ENCODE data around the gene GPR146.

DNA sequence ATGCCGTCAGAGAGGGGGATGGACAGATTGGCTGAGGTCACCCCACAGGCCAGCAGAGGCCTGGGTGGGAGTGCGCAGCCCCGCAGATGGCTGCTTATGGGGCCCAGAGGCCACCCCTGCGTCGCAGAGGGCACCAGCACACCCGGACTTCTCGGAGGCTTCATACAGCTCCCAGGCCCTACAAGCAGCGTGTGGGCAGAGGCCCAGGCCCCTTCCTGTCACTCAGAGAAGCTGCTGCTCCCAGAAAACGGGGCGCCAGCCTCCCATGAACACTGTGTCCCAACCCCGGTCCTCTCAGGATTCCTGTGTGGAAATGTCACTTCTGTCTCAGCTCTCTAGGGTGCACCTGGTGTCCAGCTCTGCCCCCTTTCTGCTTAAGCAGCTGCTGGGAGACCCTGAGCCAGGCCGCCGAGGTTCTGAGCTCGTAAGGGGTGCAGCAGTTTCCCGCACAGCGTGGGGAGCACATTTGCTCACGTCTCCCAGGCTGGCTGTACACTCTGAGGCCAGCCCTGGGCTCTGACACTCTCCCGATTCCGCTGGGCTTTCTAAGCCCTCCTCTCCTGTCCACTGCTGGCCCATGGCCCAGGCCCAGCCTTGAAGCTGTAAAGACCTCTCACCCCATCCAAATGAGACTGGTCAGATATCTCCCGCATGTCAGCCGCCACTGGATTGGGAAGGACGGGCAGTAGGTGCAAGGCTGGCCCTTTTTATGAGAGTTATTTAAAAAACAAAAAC is 6.8 kb downstream of the GPR146 start:
- no peak for TF ChIP-seq POLR2A (IDR thresholded peaks at IDR 0.05)
- TF ChIP-seq, protein P1, sequence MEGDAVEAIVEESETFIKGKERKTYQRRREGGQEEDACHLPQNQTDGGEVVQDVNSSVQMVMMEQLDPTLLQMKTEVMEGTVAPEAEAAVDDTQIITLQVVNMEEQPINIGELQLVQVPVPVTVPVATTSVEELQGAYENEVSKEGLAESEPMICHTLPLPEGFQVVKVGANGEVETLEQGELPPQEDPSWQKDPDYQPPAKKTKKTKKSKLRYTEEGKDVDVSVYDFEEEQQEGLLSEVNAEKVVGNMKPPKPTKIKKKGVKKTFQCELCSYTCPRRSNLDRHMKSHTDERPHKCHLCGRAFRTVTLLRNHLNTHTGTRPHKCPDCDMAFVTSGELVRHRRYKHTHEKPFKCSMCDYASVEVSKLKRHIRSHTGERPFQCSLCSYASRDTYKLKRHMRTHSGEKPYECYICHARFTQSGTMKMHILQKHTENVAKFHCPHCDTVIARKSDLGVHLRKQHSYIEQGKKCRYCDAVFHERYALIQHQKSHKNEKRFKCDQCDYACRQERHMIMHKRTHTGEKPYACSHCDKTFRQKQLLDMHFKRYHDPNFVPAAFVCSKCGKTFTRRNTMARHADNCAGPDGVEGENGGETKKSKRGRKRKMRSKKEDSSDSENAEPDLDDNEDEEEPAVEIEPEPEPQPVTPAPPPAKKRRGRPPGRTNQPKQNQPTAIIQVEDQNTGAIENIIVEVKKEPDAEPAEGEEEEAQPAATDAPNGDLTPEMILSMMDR (IDR thresholded peaks at IDR 0.05): no peak

Data from right lobe of liver (tissue), 4 donors.